Panc1 (cell line): ENCODE measurements around the gene PSORS1C1. TPM values are rescaled to one million over a fixed set of nuclear protein-coding genes. Genes with fewer than 3 reads are reported as not detected.

Source experiments
- ATAC-seq: fragments of 200-7000 bp; cut with Tn5 transposase; 2 replicates; pipeline ENCODE4 v1.9.1; 2020; ENCODE audit warnings: mild to moderate bottlenecking, moderate library complexity
- BruUV-seq: library from RNA; stranded (reverse); fragments of 400-500 nt; replicated peaks from 2 replicates; lab custom pipeline; 2021; lab: Mats Ljungman, UMichigan
- CTCF ChIA-PET: fragments of 300-600 bp; sonication (Branson Sonifier 250); formaldehyde crosslinking; loops from one replicate; lab custom pipeline; 2022; ENCODE audit warnings: antibody characterized with exemption; lab: Charles Lee
- POLR2A ChIA-PET: fragments of 300-600 bp; sonication (Branson Sonifier 250); formaldehyde crosslinking; loops from one replicate; lab custom pipeline; 2022; ENCODE audit warnings: antibody characterized with exemption; lab: Charles Lee
- DNase-seq: peaks from one replicate; pipeline ENCODE4 v3.0.0-alpha.2; 2010; ENCODE audit warnings: low read depth, low spot score
- H3K27ac ChIP-seq: 2 replicates; pipeline ENCODE4 v1.5.1; 2011; ENCODE audit warnings: mild to moderate bottlenecking, low read length, inconsistent platforms
- H3K27me3 ChIP-seq: fragments of 200-500 bp; sonication (Bioruptor generic); 2 replicates; pipeline ENCODE4 v1.6.0; 2014; ENCODE audit warnings: low read length, inconsistent platforms; ENCODE audit not compliant: control insufficient read depth, insufficient read depth
- H3K36me3 ChIP-seq: fragments of 200-500 bp; sonication (Bioruptor generic); 2 replicates; pipeline ENCODE4 v1.5.1; 2014; ENCODE audit warnings: inconsistent platforms, mild to moderate bottlenecking, low read length, moderate library complexity; ENCODE audit not compliant: control insufficient read depth, insufficient read depth
- H3K4me1 ChIP-seq: 2 replicates; pipeline ENCODE4 v1.5.1; 2011; ENCODE audit warnings: inconsistent platforms, mild to moderate bottlenecking, low read length, moderate library complexity; ENCODE audit not compliant: control insufficient read depth, insufficient read depth
- H3K4me3 ChIP-seq, 2 experiments: 2 replicates each; pipeline ENCODE4 v1.5.1; 2011 to 2012; ENCODE audit warnings: low read depth in 2 of 2, low read length in 2 of 2, mild to moderate bottlenecking in 2 of 2, inconsistent platforms in 1 of 2, moderate library complexity in 1 of 2
- H3K9me3 ChIP-seq: fragments of 200-500 bp; sonication (Bioruptor generic); 2 replicates; pipeline ENCODE4 v1.5.1; 2014; ENCODE audit warnings: low read depth, mild to moderate bottlenecking, inconsistent platforms, low read length, moderate library complexity; ENCODE audit not compliant: control insufficient read depth, insufficient read depth
- CTCF ChIP-seq: fragments of 450-650 bp; IDR thresholded peaks from 2 replicates; pipeline ENCODE4 v1.5.1; 2017; ENCODE audit warnings: mild to moderate bottlenecking
- POLR2AphosphoS5 ChIP-seq: IDR thresholded peaks from 2 replicates; pipeline ENCODE4 v1.6.1; 2012; ENCODE audit warnings: mild to moderate bottlenecking, low read depth, low read length, moderate library complexity
- SIN3A ChIP-seq: IDR thresholded peaks from 2 replicates; pipeline ENCODE4 v1.6.1; 2012; ENCODE audit warnings: low read depth, mild to moderate bottlenecking, low read length, moderate library complexity, borderline replicate concordance; ENCODE audit not compliant: insufficient read depth
- TCF7L2 ChIP-seq: IDR thresholded peaks from 2 replicates; pipeline ENCODE4 v1.6.1; 2011; ENCODE audit warnings: mild to moderate bottlenecking, low read depth, low read length, inconsistent platforms
- in situ Hi-C: cut with HindIII; loops from 2 replicates; pipeline ENCODE4 v1.10.0; 2016; ENCODE audit warnings: low sequenced_read_pairs, low pct_unique_long_range_greater_than_20kb
- intact Hi-C: fragments of 100-400 bp; cut with micrococcal nuclease; formaldehyde crosslinking; loops from one replicate; pipeline ENCODE4 v1.10.0; 2022; ENCODE audit not compliant: unreplicated experiment
- total RNA-seq: library from RNA; stranded (reverse); gene quantifications from one replicate; pipeline ENCODE4 v1.2.1, GENCODE V29; 2021; ENCODE audit not compliant: unreplicated experiment
- TF ChIP-seq, protein P1 (sequence below), 2 experiments: IDR thresholded peaks; 2 replicates each; pipeline ENCODE4 v1.6.1; 2011 to 2012; ENCODE audit warnings: low read depth in 2 of 2, control low read depth in 1 of 2, low read length in 1 of 2, mild to moderate bottlenecking in 1 of 2, moderate library complexity in 1 of 2; ENCODE audit not compliant: insufficient read depth in 1 of 2

PSORS1C1 gene
- total RNA-seq, 1 experiment from 2014 or later: 2.9 TPM

- no TSS peak for BruUV-seq
- H3K27me3 ChIP-seq: no peaks in the 10 kb centered on the region
- POLR2A ChIA-PET: no interaction called here
- H3K36me3 ChIP-seq: no peaks in the 10 kb centered on the region
- CTCF ChIA-PET: no interaction called here
- no peak for ATAC-seq
- no peak overlapping the region for H3K4me3 ChIP-seq
- H3K27ac ChIP-seq: no peak overlapping the region
- H3K4me1 ChIP-seq: peaks cover 8% of the 10 kb centered on the region
- DNase-seq: no peak
- no peaks in the 10 kb centered on the region for H3K9me3 ChIP-seq
- in situ Hi-C loops: no loop called here
- intact Hi-C loops: no loop called here
- no peak for TF ChIP-seq CTCF
- no peak for TF ChIP-seq SIN3A
- no peak for TF ChIP-seq POLR2AphosphoS5
- no peak for TF ChIP-seq TCF7L2
- TF ChIP-seq, protein P1, sequence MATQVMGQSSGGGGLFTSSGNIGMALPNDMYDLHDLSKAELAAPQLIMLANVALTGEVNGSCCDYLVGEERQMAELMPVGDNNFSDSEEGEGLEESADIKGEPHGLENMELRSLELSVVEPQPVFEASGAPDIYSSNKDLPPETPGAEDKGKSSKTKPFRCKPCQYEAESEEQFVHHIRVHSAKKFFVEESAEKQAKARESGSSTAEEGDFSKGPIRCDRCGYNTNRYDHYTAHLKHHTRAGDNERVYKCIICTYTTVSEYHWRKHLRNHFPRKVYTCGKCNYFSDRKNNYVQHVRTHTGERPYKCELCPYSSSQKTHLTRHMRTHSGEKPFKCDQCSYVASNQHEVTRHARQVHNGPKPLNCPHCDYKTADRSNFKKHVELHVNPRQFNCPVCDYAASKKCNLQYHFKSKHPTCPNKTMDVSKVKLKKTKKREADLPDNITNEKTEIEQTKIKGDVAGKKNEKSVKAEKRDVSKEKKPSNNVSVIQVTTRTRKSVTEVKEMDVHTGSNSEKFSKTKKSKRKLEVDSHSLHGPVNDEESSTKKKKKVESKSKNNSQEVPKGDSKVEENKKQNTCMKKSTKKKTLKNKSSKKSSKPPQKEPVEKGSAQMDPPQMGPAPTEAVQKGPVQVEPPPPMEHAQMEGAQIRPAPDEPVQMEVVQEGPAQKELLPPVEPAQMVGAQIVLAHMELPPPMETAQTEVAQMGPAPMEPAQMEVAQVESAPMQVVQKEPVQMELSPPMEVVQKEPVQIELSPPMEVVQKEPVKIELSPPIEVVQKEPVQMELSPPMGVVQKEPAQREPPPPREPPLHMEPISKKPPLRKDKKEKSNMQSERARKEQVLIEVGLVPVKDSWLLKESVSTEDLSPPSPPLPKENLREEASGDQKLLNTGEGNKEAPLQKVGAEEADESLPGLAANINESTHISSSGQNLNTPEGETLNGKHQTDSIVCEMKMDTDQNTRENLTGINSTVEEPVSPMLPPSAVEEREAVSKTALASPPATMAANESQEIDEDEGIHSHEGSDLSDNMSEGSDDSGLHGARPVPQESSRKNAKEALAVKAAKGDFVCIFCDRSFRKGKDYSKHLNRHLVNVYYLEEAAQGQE (IDR thresholded peaks at IDR 0.05; ENCODE audit: insufficient read depth in 1 of 2, low read depth in 2 of 2, low read length in 1 of 2): no peak
Measured at GRCh38 chr6:31090973-31091364, 23.6 kb upstream of the PSORS1C1 start.

GRCh38 chr6:31091680-31092079 is 22.9 kb upstream of the PSORS1C1 start:
- in situ Hi-C loops: no loop called here
- DNase-seq: no peak
- intact Hi-C loops: no loop called here
- H3K4me3 ChIP-seq: no peak overlapping the region
- TF ChIP-seq CTCF (no peak), POLR2AphosphoS5 (no peak), SIN3A (no peak), TCF7L2 (no peak)
- TF ChIP-seq, protein P1 (IDR thresholded peaks at IDR 0.05; ENCODE audit: insufficient read depth in 1 of 2, low read depth in 2 of 2, low read length in 1 of 2): no peak
- POLR2A ChIA-PET: interaction anchor here (0.6 kb wide), 1 partner anchor 9 kb away, joined by 4 read pairs; no protein-coding TSS in a partner anchor
- peaks cover 8% of the 10 kb centered on the region for H3K4me1 ChIP-seq
- no peak for ATAC-seq
- no peak overlapping the region for H3K27ac ChIP-seq
- BruUV-seq: no TSS peak
- CTCF ChIA-PET: no interaction called here
- no peaks in the 10 kb centered on the region for H3K27me3 ChIP-seq
- no peaks in the 10 kb centered on the region for H3K9me3 ChIP-seq
- H3K36me3 ChIP-seq: no peaks in the 10 kb centered on the region
